ENCODE results near the gene SOST. TPM values are rescaled to one million over a fixed set of nuclear protein-coding genes. Genes with fewer than 3 reads are reported as not detected.

Gene SOST
- total and polyA plus RNA-seq, 4 donors, result 0.02 to 0.04 TPM; not detected in 2

DNA sequence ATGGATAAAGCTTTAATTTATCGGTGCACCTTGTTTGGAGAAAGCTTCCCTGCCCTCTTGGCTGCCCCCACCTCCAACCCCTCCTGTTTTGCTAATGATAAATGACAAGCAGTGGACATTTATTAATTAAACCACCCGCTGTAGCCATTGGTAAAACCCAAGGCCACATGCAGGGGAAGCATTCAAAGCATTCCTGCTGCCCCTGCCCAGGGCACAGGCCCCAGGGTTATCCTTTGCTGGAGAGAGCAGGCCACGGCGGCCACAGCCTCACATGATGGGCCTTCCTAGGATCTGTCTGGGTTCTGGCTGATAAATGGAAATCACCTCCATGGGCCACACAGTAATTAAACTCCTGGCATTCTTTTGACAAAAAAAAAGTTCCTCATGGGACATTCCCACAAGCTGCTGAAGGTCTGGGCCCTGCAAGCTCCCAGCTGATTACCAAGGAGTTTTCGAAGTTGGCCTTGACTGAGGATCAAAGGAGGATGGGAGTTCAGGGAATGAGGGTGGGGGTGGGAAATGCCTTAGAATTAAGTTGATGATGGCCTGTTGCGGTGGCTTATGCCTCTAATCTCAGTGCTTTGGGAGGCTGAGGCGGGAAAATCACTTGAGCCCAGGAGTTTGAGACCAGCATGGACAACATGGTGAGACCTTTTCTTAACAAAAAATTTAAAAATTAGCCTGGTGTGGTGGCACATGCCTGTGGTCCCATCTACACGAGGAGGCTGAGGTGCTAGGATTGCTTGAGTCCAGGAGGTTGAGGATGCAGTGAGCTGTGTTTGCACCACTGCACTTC, 35.5 kb downstream of the SOST start:
- DNase-seq, result no peak
- Histone ChIP-seq H3K9ac (ENCODE audit: insufficient read depth in 1 of 2, low read length in 2 of 2) (no peak overlapping the region), H3K27me3 (ENCODE audit: control insufficient read depth in 3 of 3, insufficient read depth in 3 of 3, low read length in 2 of 3) (no peaks in the 10 kb centered on the region), H3K36me3 (ENCODE audit: control insufficient read depth in 4 of 4, insufficient read depth in 4 of 4, low read length in 4 of 4) (no peaks in the 10 kb centered on the region), H3K4me3 (no peak overlapping the region), H3K4me1 (ENCODE audit: control insufficient read depth in 5 of 5, insufficient read depth in 5 of 5, low read length in 5 of 5) (peaks cover 0 to 1% (median 0%) of the 10 kb centered on the region in 5 donors), H3K27ac (ENCODE audit: low read depth in 1 of 2, low read length in 1 of 2) (no peak overlapping the region), H3K9me3 (ENCODE audit: control insufficient read depth in 4 of 4, insufficient read depth in 3 of 4, low read length in 3 of 4) (no peaks in the 10 kb centered on the region)
- ATAC-seq (ENCODE audit: insufficient read depth, low FRiP score), result no peak
- WGBS, 2 donors, result 83 to 93% methylated on average over 8 of the region's 8 CpGs
- TF ChIP-seq, protein P1, sequence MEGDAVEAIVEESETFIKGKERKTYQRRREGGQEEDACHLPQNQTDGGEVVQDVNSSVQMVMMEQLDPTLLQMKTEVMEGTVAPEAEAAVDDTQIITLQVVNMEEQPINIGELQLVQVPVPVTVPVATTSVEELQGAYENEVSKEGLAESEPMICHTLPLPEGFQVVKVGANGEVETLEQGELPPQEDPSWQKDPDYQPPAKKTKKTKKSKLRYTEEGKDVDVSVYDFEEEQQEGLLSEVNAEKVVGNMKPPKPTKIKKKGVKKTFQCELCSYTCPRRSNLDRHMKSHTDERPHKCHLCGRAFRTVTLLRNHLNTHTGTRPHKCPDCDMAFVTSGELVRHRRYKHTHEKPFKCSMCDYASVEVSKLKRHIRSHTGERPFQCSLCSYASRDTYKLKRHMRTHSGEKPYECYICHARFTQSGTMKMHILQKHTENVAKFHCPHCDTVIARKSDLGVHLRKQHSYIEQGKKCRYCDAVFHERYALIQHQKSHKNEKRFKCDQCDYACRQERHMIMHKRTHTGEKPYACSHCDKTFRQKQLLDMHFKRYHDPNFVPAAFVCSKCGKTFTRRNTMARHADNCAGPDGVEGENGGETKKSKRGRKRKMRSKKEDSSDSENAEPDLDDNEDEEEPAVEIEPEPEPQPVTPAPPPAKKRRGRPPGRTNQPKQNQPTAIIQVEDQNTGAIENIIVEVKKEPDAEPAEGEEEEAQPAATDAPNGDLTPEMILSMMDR (IDR thresholded peaks at IDR 0.05; ENCODE audit: control extremely low read depth, extremely low read depth), result no peak

DNA sequence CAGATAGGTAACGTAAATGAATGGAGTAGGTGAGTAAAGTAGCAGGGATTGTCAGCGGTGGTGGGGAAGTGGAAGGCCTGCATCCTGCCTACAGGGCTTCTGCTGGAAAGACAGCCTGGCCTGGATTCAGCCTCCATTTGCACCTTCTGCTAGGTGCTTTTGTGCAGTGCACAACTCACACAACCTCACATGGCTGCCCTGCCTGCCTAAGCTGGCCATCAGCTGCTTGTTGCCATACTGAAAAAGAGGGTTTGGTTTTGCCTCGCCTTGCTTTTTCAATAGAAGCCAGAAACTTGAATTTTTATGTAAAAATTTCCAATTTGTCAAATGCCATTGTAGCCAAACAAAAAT, 36.3 kb downstream of the SOST start:
- no peak for ATAC-seq (ENCODE audit: insufficient read depth, low FRiP score)
- peaks cover 0 to 1% (median 0%) of the 10 kb centered on the region in 5 donors for H3K4me1 ChIP-seq (ENCODE audit: control insufficient read depth in 5 of 5, insufficient read depth in 5 of 5, low read length in 5 of 5)
- WGBS, 2 donors, result 98 to 100% methylated on average over 3 of the region's 3 CpGs
- no peaks in the 10 kb centered on the region for H3K27me3 ChIP-seq (ENCODE audit: control insufficient read depth in 3 of 3, insufficient read depth in 3 of 3, low read length in 2 of 3)
- H3K4me3 ChIP-seq, result no peak overlapping the region
- H3K27ac ChIP-seq (ENCODE audit: low read depth in 1 of 2, low read length in 1 of 2), result no peak overlapping the region
- H3K36me3 ChIP-seq (ENCODE audit: control insufficient read depth in 4 of 4, insufficient read depth in 4 of 4, low read length in 4 of 4), result no peaks in the 10 kb centered on the region
- no peaks in the 10 kb centered on the region for H3K9me3 ChIP-seq (ENCODE audit: control insufficient read depth in 4 of 4, insufficient read depth in 3 of 4, low read length in 3 of 4)
- no peak for DNase-seq
- TF ChIP-seq, protein P1 (IDR thresholded peaks at IDR 0.05; ENCODE audit: control extremely low read depth, extremely low read depth), result no peak
- no peak overlapping the region for H3K9ac ChIP-seq (ENCODE audit: insufficient read depth in 1 of 2, low read length in 2 of 2)

DNA sequence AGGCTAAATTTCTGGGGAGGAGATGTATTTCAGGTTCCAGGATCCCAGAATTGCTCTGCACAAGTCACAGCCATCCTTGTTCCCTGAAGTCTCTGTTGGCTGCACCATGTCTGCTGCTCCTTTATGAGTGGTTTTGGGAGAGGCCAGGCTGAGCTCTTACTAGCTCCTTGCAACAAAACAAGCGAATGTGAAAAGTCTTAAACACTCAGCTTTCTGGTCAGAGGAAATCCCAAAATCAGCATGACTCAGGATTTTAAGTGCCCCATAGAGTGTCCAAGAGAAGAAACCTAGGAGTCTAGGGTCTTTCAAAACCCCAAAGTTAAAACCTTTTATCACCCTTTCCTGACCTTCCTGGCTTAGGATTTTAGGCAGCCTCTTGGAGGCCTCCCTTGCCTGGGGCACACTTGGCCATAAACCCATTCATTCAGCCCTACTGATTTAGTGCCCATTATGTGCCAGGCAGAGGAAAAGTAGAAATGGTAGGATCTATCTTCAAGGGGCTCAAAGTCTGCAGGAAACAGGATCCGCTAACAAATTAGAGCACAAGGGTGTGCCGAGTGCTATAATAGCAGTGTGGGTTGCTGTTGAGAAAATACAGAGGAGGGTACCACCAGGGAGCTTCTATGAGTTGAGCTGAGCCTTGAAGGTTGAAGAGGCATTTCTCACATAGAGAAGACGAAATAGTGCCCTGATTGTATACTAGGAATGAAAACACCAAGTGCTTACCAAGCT, 36.9 kb downstream of the SOST start:
- no peak for ATAC-seq (ENCODE audit: insufficient read depth, low FRiP score)
- H3K36me3 ChIP-seq (ENCODE audit: control insufficient read depth in 4 of 4, insufficient read depth in 4 of 4, low read length in 4 of 4), result no peaks in the 10 kb centered on the region
- H3K4me3 ChIP-seq, result no peak overlapping the region
- no peak for DNase-seq
- H3K9ac ChIP-seq (ENCODE audit: insufficient read depth in 1 of 2, low read length in 2 of 2), result no peak overlapping the region
- H3K9me3 ChIP-seq (ENCODE audit: control insufficient read depth in 4 of 4, insufficient read depth in 3 of 4, low read length in 3 of 4), result no peaks in the 10 kb centered on the region
- H3K4me1 ChIP-seq (ENCODE audit: control insufficient read depth in 5 of 5, insufficient read depth in 5 of 5, low read length in 5 of 5), result peaks cover 0 to 1% (median 0%) of the 10 kb centered on the region in 5 donors
- TF ChIP-seq, protein P1 (IDR thresholded peaks at IDR 0.05; ENCODE audit: control extremely low read depth, extremely low read depth), result no peak
- H3K27me3 ChIP-seq (ENCODE audit: control insufficient read depth in 3 of 3, insufficient read depth in 3 of 3, low read length in 2 of 3), result no peaks in the 10 kb centered on the region
- no peak overlapping the region for H3K27ac ChIP-seq (ENCODE audit: low read depth in 1 of 2, low read length in 1 of 2)
- WGBS, 2 donors, result 83% methylated on average over 4 of the region's 4 CpGs
